Tongue (tissue), 2 donors: Measurements from ENCODE around the gene RAB11FIP2. TPM values are rescaled to one million over a fixed set of nuclear protein-coding genes. Genes with fewer than 3 reads are reported as not detected.
"Not testable (repeated sequence)": the region's sequence is repeated elsewhere in the genome, so short reads cannot be mapped to it uniquely, and the experiment has no call there.

Experiments used
- DNase-seq: peaks from one replicate; pipeline ENCODE4 v3.0.0-alpha.2; 2015
- total RNA-seq: library from RNA; depleted of rRNA; stranded (reverse); fragments of >200 nt; gene quantifications from one replicate; pipeline ENCODE4 v1.2.3, GENCODE V29; 2014

Gene RAB11FIP2
- 36.8 TPM for total RNA-seq

DNA sequence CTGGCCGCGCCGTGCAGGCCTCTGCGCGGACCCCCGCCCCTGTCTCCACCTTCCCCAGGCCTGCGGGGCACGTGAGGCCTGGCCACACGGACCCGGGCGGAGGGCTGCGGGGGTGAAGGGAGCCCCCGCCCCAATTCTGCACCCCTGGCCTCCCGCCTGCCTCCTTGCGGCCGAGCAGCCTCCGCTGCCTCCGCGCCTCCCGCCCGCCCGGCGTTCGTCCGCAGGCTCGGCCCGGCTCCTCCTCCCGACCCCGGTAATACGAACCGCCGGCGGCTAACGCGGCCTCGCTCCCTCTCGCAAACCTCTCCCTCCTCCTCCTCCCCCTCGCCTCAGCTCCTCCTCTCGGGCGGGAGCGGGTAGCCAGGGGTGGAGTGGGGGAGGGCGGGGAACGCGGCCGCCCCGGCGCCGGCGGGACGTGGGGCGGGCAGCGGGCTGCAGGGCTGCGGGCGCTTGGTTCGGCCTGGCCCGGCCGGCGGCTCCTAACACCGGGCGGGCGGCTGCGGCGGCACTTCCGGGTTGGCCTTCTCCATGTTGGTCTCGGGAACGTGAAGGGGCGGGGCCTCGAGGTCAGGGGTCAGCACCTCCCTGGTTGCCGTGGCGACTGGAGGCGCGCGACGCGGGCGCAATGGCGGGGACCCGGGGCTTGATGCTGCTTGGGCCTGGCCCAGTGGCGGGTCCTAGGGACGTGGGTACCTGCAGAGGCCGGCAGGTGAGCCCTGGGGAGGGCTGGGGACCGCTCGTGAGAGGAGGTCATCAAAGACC is at the start of gene RAB11FIP2:
TSS of gene RAB11FIP2 (minus strand) at position 547 of the 762 bp plus-strand sequence. CDS start 778 bp downstream, outside the sequence.
- peak; percentile 97 for DNase-seq

GRCh38 chr10:118096022-118096421 is 49.3 kb upstream of the RAB11FIP2 start:
- DNase-seq, result no peak

GRCh38 chr10:118092209-118092608 is 45.5 kb upstream of the RAB11FIP2 start:
- DNase-seq, result no peak

GRCh38 chr10:118080817-118081216 is 34.1 kb upstream of the RAB11FIP2 start:
- DNase-seq, result no peak

GRCh38 chr10:118076705-118077104 is 30.0 kb upstream of the RAB11FIP2 start:
- DNase-seq, result peak; percentile 84

DNA sequence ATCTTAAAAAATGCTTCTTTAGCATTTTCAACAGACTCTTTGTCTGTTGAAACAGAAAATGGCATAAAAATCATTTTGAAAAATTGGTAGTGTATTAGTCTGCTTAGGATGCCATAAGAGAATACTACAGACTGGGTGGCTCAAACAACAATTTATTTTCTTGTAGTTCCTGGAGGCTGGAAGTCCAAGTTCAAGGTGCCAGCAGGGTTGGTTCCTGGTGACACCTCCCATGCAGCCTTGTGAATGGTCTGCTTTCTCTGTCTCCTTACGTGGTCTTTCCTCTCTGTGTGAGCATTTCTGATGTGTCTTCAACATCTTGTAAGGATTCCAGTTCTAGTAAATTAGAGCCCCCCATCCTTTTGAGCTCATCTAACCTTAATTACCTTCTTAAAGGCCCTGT is 26.1 kb upstream of the RAB11FIP2 start:
- DNase-seq, result no peak

DNA sequence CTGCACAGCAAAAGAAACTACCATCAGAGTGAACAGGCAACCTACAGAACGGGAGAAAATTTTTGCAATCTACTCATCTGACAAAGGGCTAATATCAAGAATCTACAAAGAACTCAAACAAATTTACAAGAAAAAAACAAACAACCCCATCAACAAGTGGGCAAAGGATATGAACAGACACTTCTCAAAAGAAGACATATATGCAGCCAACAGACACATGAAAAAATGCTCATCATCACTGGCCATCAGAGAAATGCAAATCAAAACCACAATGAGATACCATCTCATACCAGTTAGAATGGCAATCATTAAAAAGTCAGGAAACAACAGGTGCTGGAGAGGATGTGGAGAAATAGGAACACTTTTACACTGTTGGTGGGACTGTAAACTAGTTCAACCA is 20.6 kb upstream of the RAB11FIP2 start:
- not testable (repeated sequence) for DNase-seq

DNA sequence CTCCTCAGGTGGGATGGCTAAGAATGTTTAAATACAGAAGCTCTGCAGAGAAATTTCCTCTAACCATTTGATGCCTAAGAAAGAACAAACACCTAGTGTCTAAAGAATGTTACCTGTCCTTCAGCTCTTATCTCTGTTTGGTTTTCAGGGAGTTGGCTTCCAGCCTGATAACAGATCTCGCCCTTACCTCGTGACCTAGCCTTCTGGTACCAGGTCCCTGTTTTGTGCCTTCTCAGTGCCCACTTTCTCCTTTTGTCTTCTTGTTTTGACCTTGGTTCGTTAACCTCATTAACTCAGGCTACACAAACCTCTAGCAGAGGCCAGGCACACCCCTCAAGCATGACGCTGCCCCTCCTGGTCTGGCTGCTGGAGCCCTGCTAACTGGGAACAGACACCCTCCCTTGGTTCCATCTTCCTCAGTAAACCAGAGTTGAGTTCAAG is 16.1 kb upstream of the RAB11FIP2 start:
- DNase-seq, result no peak

- DNase-seq, result no peak
Observed at GRCh38 chr10:118058371-118058770, 11.6 kb upstream of the RAB11FIP2 start.

GRCh38 chr10:118057361-118057760 is 10.6 kb upstream of the RAB11FIP2 start:
- no peak for DNase-seq

DNA sequence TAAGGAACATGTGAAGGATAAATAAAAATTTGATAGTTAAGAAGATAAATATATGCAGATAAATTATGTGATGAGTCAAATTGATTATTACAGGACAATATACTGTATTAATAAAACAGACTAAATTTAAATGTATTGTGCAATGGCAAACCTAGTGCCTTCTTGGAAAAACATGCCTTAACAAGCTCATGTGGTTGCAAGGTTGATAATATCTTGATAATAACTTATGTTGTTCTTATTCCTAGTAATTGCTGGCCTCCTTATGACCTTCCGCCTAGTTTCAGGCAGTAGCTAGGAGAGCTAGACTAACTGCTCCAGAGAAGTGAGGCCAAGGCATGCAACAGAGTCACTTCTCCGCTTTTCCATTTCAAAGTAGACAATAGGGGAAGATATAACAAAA is 7.6 kb upstream of the RAB11FIP2 start:
- no peak for DNase-seq

DNA sequence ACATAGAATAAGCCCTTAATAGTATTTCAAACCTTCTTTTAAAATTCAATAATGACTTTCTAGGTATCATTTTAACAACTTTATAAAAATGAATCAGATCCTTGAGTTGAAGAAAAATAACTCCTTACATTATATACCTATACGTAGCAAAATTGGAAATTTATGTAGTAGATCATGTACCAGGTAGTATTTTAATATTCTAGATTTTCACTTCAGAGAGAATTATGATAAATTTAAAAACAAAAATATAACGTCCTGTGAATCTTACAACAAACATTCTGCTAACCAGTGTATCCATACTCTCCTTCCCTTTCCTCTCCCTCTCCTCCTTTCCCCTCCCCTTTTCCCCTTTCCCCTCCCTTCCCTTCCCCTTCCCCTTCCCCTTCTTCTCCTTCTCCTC is 6.1 kb upstream of the RAB11FIP2 start:
- DNase-seq, result no peak

GRCh38 chr10:118047880-118048279 is 1.1 kb upstream of the RAB11FIP2 start:
- no peak for DNase-seq

DNA sequence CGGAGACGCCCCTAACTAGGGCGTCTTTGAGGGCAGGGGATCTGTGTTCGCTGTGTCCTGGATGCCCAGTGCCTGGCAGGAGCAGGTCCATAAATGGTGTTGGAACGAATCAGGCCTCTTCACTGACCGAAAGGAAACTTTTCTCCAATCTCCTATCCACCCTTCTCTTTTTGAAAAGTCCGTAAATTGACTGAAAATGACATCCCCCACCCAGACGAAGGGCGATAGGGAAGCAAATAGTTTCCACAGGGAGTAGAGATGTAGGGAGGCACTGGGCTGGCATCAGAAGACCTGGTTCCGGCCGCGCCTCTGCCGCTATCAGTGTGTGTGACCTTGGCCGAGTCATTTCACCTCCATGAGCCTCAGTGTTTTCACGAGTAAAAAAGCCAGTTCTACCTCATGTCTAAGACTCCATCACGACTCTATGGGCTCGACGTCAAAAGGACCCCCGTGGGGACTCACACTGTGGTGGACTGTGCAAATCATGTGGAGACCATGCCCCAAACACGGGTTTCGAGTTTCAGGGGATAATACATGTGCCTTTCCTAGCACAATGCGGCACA is 497 bp upstream of the RAB11FIP2 start:
- no peak for DNase-seq

GRCh38 chr10:118045837-118046394 is 825 bp downstream of the RAB11FIP2 start:
- peak; percentile 59 for DNase-seq

DNA sequence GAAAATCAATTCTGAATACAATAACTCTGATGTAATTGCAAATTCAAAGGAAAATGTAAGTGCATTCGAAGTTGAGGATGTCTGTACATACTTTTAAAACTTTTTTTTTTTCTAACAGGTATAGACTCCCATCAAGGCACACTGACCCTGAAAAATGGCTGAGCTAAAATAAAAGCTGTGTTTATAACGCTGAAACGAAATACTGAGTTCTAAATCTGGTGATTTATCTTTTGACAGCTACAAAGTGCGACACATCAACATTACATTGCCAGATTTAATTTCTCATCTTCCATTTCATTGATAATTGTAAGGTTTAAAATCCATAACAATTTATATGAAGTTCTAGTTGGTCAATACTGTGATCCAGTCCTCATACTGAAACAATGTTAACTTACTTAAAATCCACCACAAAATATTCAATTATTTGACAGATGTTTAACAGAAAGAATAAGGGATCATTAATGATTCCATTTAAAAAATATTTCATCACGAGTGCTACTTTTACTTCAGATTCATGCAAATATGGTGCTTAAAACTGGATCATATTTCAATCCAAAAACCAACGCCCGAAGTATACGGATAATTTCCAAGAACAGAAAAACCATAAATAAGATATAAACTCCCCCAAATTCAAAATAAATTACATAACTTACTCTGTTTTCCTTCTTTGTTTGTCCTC is 1.4 kb downstream of the RAB11FIP2 start:
- DNase-seq, result peak; percentile 13

GRCh38 chr10:118042827-118043242 is 3.9 kb downstream of the RAB11FIP2 start:
- peak; percentile 17 for DNase-seq

- no peak for DNase-seq
Observed at GRCh38 chr10:118042336-118042735, 4.4 kb downstream of the RAB11FIP2 start.

- no peak for DNase-seq
Observed at GRCh38 chr10:118041316-118041715, 5.4 kb downstream of the RAB11FIP2 start.

- no peak for DNase-seq
Observed at GRCh38 chr10:118036281-118036875, 10.4 kb downstream of the RAB11FIP2 start.

- no peak for DNase-seq
Observed at GRCh38 chr10:118035354-118036005, 11.3 kb downstream of the RAB11FIP2 start.

DNA sequence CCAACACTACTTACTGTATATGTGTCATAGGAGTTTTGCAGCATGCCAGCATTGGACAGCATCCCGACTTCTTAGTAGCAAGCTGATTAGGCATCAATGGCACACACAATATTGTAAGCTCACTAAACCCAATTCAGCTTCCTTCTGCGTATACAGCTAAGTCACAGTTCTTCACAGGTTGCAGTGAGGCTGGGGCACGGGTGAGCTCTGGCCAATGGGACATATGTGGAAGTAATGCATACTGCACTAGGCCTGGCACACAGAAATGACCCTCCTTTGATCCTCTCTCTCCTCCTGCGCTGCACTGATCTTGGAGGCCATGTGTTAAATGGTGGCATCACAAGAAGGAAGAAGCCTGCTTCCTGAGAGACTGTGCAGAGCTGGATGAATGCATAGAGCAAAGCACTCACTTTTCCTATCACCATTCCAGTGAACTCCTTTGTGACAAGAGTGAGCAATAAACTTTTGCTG is 11.9 kb downstream of the RAB11FIP2 start:
- no peak for DNase-seq
